Measurements from ENCODE around the gene ERC2.

ERC2 gene

GRCh38 chr3:55782807-55783206 is 685.5 kb downstream of the ERC2 start:
- no peaks in the 10 kb centered on the region for H3K27me3 Mint-ChIP-seq
- H3K36me3 Mint-ChIP-seq = no peaks in the 10 kb centered on the region
- no peak overlapping the region for H3K4me3 Mint-ChIP-seq
- no peak overlapping the region for H3K27ac Mint-ChIP-seq
- H3K9me3 Mint-ChIP-seq (ENCODE audit: low read depth) = peaks cover 3% of the 10 kb centered on the region
- no peaks in the 10 kb centered on the region for H3K4me1 Mint-ChIP-seq (ENCODE audit: low read depth)

- H3K27ac Mint-ChIP-seq = no peak overlapping the region
- H3K4me3 Mint-ChIP-seq = no peak overlapping the region
- no peaks in the 10 kb centered on the region for H3K36me3 Mint-ChIP-seq
- no peaks in the 10 kb centered on the region for H3K27me3 Mint-ChIP-seq
- peaks cover 3% of the 10 kb centered on the region for H3K9me3 Mint-ChIP-seq (ENCODE audit: low read depth)
- no peaks in the 10 kb centered on the region for H3K4me1 Mint-ChIP-seq (ENCODE audit: low read depth)
Observed at GRCh38 chr3:55782351-55782750, 685.9 kb downstream of the ERC2 start.

GRCh38 chr3:55780913-55781312 is 687.4 kb downstream of the ERC2 start:
- H3K4me1 Mint-ChIP-seq (ENCODE audit: low read depth) = no peaks in the 10 kb centered on the region
- no peaks in the 10 kb centered on the region for H3K27me3 Mint-ChIP-seq
- H3K27ac Mint-ChIP-seq = no peak overlapping the region
- H3K36me3 Mint-ChIP-seq = no peaks in the 10 kb centered on the region
- H3K4me3 Mint-ChIP-seq = no peak overlapping the region
- peaks cover 3% of the 10 kb centered on the region for H3K9me3 Mint-ChIP-seq (ENCODE audit: low read depth)

- no peaks in the 10 kb centered on the region for H3K36me3 Mint-ChIP-seq
- no peak overlapping the region for H3K27ac Mint-ChIP-seq
- H3K4me1 Mint-ChIP-seq (ENCODE audit: low read depth) = no peaks in the 10 kb centered on the region
- no peak overlapping the region for H3K4me3 Mint-ChIP-seq
- peaks cover 3% of the 10 kb centered on the region for H3K9me3 Mint-ChIP-seq (ENCODE audit: low read depth)
- no peaks in the 10 kb centered on the region for H3K27me3 Mint-ChIP-seq
Observed at GRCh38 chr3:55779543-55779942, 688.7 kb downstream of the ERC2 start.

GRCh38 chr3:55775366-55776154 is 692.7 kb downstream of the ERC2 start:
- Mint-ChIP-seq H3K36me3 (no peaks in the 10 kb centered on the region), H3K27ac (no peak overlapping the region), H3K9me3 (ENCODE audit: low read depth) (peaks cover 3% of the 10 kb centered on the region), H3K27me3 (no peaks in the 10 kb centered on the region), H3K4me3 (no peak overlapping the region), H3K4me1 (ENCODE audit: low read depth) (no peaks in the 10 kb centered on the region)

GRCh38 chr3:55774856-55775255 is 693.4 kb downstream of the ERC2 start:
- Mint-ChIP-seq H3K36me3 (no peaks in the 10 kb centered on the region), H3K9me3 (ENCODE audit: low read depth) (peaks cover 3% of the 10 kb centered on the region), H3K27ac (no peak overlapping the region), H3K4me1 (ENCODE audit: low read depth) (no peaks in the 10 kb centered on the region), H3K27me3 (no peaks in the 10 kb centered on the region), H3K4me3 (no peak overlapping the region)

GRCh38 chr3:55771503-55771902 is 696.8 kb downstream of the ERC2 start:
- H3K4me1 Mint-ChIP-seq (ENCODE audit: low read depth) = no peaks in the 10 kb centered on the region
- no peaks in the 10 kb centered on the region for H3K9me3 Mint-ChIP-seq (ENCODE audit: low read depth)
- no peaks in the 10 kb centered on the region for H3K36me3 Mint-ChIP-seq
- no peaks in the 10 kb centered on the region for H3K27me3 Mint-ChIP-seq
- H3K27ac Mint-ChIP-seq = no peak overlapping the region
- H3K4me3 Mint-ChIP-seq = no peak overlapping the region

- Mint-ChIP-seq H3K36me3 (no peaks in the 10 kb centered on the region), H3K9me3 (ENCODE audit: low read depth) (no peaks in the 10 kb centered on the region), H3K27me3 (no peaks in the 10 kb centered on the region), H3K27ac (no peak overlapping the region), H3K4me3 (no peak overlapping the region), H3K4me1 (ENCODE audit: low read depth) (no peaks in the 10 kb centered on the region)
Observed at GRCh38 chr3:55770077-55770476, 698.2 kb downstream of the ERC2 start.

- H3K27ac Mint-ChIP-seq = no peak overlapping the region
- H3K4me1 Mint-ChIP-seq (ENCODE audit: low read depth) = no peaks in the 10 kb centered on the region
- H3K9me3 Mint-ChIP-seq (ENCODE audit: low read depth) = peaks cover 5% of the 10 kb centered on the region
- no peaks in the 10 kb centered on the region for H3K27me3 Mint-ChIP-seq
- no peaks in the 10 kb centered on the region for H3K36me3 Mint-ChIP-seq
- H3K4me3 Mint-ChIP-seq = no peak overlapping the region
Observed at GRCh38 chr3:55766753-55767152, 701.5 kb downstream of the ERC2 start.

- Mint-ChIP-seq H3K36me3 (no peaks in the 10 kb centered on the region), H3K27ac (no peak overlapping the region), H3K9me3 (ENCODE audit: low read depth) (peaks cover 5% of the 10 kb centered on the region), H3K4me1 (ENCODE audit: low read depth) (no peaks in the 10 kb centered on the region), H3K27me3 (no peaks in the 10 kb centered on the region), H3K4me3 (no peak overlapping the region)
Observed at GRCh38 chr3:55765906-55766701, 702.2 kb downstream of the ERC2 start.

GRCh38 chr3:55765398-55765797 is 702.9 kb downstream of the ERC2 start:
- H3K9me3 Mint-ChIP-seq (ENCODE audit: low read depth) = peaks cover 5% of the 10 kb centered on the region
- no peak overlapping the region for H3K4me3 Mint-ChIP-seq
- H3K36me3 Mint-ChIP-seq = no peaks in the 10 kb centered on the region
- H3K27me3 Mint-ChIP-seq = no peaks in the 10 kb centered on the region
- H3K27ac Mint-ChIP-seq = no peak overlapping the region
- no peaks in the 10 kb centered on the region for H3K4me1 Mint-ChIP-seq (ENCODE audit: low read depth)

GRCh38 chr3:55756976-55757375 is 711.3 kb downstream of the ERC2 start:
- Mint-ChIP-seq H3K9me3 (ENCODE audit: low read depth) (peaks cover 1% of the 10 kb centered on the region), H3K27ac (no peak overlapping the region), H3K27me3 (peaks cover 5% of the 10 kb centered on the region), H3K36me3 (no peaks in the 10 kb centered on the region), H3K4me3 (no peak overlapping the region), H3K4me1 (ENCODE audit: low read depth) (no peaks in the 10 kb centered on the region)

GRCh38 chr3:55755516-55756205 is 712.6 kb downstream of the ERC2 start:
- Mint-ChIP-seq H3K4me1 (ENCODE audit: low read depth) (no peaks in the 10 kb centered on the region), H3K36me3 (no peaks in the 10 kb centered on the region), H3K27me3 (peaks cover 5% of the 10 kb centered on the region), H3K27ac (no peak overlapping the region), H3K9me3 (ENCODE audit: low read depth) (no peaks in the 10 kb centered on the region), H3K4me3 (no peak overlapping the region)

- H3K4me3 Mint-ChIP-seq = no peak overlapping the region
- H3K27me3 Mint-ChIP-seq = peaks cover 5% of the 10 kb centered on the region
- no peaks in the 10 kb centered on the region for H3K4me1 Mint-ChIP-seq (ENCODE audit: low read depth)
- no peaks in the 10 kb centered on the region for H3K9me3 Mint-ChIP-seq (ENCODE audit: low read depth)
- H3K27ac Mint-ChIP-seq = no peak overlapping the region
- H3K36me3 Mint-ChIP-seq = no peaks in the 10 kb centered on the region
Observed at GRCh38 chr3:55752911-55753310, 715.4 kb downstream of the ERC2 start.

GRCh38 chr3:55751730-55752129 is 716.5 kb downstream of the ERC2 start:
- no peaks in the 10 kb centered on the region for H3K9me3 Mint-ChIP-seq (ENCODE audit: low read depth)
- H3K4me1 Mint-ChIP-seq (ENCODE audit: low read depth) = no peaks in the 10 kb centered on the region
- H3K27me3 Mint-ChIP-seq = peaks cover 5% of the 10 kb centered on the region
- H3K36me3 Mint-ChIP-seq = no peaks in the 10 kb centered on the region
- no peak overlapping the region for H3K4me3 Mint-ChIP-seq
- no peak overlapping the region for H3K27ac Mint-ChIP-seq

Data from activated naive CD8-positive, alpha-beta T cell (primary cell).